ENCODE results near the gene CHEK1.

Gene CHEK1

DNA sequence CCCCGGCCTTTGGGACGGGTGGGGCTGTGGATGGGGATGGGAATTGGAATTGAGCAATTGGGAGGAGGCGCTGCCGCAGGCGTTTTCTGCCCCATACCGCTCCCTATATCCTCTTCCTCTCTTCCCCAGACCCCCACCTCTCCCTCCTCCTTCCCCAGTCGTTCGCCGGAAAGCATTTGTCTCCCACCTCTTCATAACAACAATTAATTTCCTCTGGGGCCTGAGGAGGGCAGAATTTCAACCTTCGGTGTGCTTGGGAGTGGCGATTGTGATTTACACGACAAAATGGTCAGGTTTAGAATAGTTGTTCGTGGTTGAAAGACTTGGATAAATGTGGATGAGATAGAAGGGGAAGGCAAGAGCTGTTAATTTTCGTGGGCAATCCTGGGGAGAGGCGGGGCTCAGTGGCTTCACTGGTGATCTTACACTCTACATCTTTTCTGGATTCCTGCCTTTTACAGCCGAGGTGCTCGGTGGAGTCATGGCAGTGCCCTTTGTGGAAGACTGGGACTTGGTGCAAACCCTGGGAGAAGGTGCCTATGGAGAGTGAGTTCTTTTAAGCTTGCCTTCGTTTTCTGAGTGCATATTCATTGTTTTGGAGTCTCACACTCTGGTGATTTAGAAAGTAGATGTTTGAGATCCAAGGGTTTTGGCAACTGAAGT is 1.5 kb downstream of the CHEK1 start:
- DNase-seq (ENCODE audit: low read depth in 2 of 2) = peak in 1 of 2 donors; percentile 25

DNA sequence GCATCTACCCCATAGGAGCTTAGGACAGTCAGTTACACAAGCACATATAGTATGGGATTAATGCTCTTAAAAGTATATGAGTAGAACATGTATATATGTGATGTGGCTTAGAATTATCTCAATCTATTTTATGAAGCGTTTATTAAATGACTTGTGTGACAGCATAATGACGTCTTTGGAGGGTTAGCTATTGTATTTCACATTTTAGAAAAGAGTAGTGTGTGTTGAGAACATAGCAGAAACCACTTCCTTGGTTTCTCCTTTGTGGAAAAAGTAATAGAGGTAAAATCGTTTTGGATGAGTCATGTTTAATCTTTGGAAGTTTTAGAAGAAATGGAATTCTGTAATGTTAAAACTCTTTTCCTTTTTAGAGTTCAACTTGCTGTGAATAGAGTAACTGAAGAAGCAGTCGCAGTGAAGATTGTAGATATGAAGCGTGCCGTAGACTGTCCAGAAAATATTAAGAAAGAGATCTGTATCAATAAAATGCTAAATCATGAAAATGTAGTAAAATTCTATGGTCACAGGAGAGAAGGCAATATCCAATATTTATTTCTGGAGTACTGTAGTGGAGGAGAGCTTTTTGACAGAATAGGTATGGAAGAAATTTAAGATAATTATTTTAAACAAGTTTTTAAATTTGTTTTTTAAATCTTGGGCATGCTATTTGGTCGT is 2.4 kb downstream of the CHEK1 start:
- DNase-seq (ENCODE audit: low read depth in 2 of 2) = no peak

DNA sequence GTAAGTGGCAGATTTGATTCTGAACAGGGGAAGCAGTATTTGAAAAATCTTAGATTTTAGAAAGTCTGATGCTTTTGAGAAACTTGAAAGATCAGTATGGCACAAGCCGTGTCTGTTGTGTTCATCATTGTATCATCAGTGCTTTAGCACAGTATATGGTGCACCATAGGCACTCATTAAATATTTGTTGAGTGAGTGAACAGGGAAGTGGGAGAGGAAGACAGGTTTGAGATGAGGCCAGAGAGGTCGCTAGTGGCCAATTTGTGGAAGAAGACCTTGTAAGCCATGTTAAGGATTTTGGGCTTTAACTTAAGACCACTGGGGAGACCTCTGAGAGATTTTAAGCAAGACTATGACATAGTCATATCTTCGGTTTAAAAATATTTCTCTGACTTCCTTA is 12.9 kb downstream of the CHEK1 start:
- DNase-seq (ENCODE audit: low read depth in 2 of 2) = no peak

- DNase-seq (ENCODE audit: low read depth in 2 of 2) = no peak
Measured at GRCh38 chr11:125638315-125638714, 13.4 kb downstream of the CHEK1 start.

- DNase-seq (ENCODE audit: low read depth in 2 of 2) = no peak
Measured at GRCh38 chr11:125645871-125646270, 20.9 kb downstream of the CHEK1 start.

- no peak for DNase-seq (ENCODE audit: low read depth in 2 of 2)
Measured at GRCh38 chr11:125649465-125650166, 24.7 kb downstream of the CHEK1 start.

DNA sequence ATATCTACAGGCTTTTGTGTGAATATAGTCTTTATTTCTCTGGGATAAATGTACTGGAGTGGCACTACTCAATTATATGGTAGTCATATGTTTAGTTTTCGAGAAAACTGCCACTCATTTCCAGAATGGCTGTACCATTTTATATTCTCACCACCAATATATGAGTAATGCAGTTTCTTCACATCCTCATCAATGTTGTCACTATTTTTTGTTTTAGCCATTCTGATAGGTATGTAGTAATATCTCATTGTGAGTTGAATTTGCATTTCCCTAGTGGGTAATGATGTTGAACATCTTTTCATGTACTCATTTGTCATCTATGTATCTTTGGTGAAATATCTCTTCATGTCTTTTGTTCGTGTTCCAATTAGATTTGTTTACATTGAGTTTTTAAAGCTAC is 37.7 kb downstream of the CHEK1 start:
- DNase-seq (ENCODE audit: low read depth in 2 of 2) = no peak

DNA sequence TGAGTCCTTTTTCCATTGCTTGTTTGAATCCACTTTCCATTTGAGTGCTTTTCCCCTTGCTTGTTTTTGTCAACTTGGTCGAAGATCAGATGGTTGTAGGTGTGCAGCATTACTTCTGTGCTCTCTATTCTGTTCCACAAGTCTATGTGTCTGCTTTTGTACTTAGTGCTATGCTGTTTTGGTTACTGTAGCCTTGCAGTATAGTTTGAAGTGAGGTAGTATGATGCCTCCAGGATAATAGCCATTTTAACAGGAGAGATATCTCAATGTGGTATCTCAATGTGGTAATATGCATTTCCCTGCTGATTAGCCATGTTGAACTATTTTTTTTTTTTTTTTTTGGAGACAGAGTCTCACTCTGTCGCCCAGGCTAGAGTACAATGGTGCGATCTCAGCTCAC is 38.9 kb downstream of the CHEK1 start:
- no peak for DNase-seq (ENCODE audit: low read depth in 2 of 2)

GRCh38 chr11:125667151-125667550 is 42.2 kb downstream of the CHEK1 start:
- no peak for DNase-seq (ENCODE audit: low read depth in 2 of 2)

GRCh38 chr11:125670172-125670571 is 45.2 kb downstream of the CHEK1 start:
- DNase-seq (ENCODE audit: low read depth in 2 of 2) = no peak

GRCh38 chr11:125671561-125671960 is 46.6 kb downstream of the CHEK1 start:
- DNase-seq (ENCODE audit: low read depth in 2 of 2) = no peak

GRCh38 chr11:125674210-125674609 is 49.2 kb downstream of the CHEK1 start:
- DNase-seq (ENCODE audit: low read depth in 2 of 2) = no peak

- DNase-seq (ENCODE audit: low read depth in 2 of 2) = no peak
Measured at GRCh38 chr11:125675196-125675595, 50.2 kb downstream of the CHEK1 start.

GRCh38 chr11:125679397-125679796 is 54.4 kb downstream of the CHEK1 start:
- no peak for DNase-seq (ENCODE audit: low read depth in 2 of 2)

GRCh38 chr11:125679837-125680236 is 54.9 kb downstream of the CHEK1 start:
- no peak for DNase-seq (ENCODE audit: low read depth in 2 of 2)

GRCh38 chr11:125680747-125681146 is 55.8 kb downstream of the CHEK1 start, which contains the start of gene ACRV1:
Gene ACRV1, minus strand, starts transcription at chr11:125680847. Its CDS starts 67 bp downstream, at chr11:125680780.
- no peak for DNase-seq (ENCODE audit: low read depth in 2 of 2)

GRCh38 chr11:125685228-125685627 is 60.3 kb downstream of the CHEK1 start:
- DNase-seq (ENCODE audit: low read depth in 2 of 2) = no peak

DNA sequence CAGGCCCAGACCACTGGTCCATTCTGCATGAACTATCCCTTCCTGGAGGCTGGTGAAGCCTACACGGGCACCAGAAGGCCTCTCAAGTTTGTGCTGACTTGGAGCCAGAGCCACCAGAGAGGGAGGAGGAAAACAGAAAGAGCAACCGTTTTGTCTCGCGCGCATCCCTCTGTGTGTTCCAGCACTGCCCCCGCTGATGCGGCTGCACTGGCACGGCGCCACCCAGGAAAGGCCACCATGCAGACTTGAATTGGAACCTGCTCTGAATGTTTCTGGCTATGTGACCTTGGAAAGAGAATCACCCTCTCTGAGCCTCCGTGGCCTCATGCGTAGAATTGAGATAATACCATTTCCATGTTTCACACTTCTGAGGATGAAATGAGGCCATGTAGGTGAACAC is 63.1 kb downstream of the CHEK1 start:
- no peak for DNase-seq (ENCODE audit: low read depth in 2 of 2)

DNA sequence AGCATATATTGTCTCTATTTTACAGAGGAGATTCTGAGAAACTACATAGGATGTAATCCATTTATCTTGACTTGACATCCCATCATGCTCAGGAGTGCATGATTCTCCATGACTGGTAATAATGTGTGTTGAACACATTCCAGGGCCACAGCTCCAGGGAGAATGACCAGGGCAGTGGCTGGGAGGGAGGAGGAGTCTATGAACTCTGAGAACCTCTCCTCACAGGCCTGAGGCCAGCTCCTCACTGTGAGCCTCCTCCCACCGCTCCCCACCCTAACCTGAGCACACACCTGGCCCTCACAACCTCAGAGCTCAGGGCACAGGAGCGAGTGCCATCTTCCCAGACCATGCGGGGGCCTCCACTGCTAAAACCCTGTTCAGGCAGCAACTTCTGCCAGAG is 63.7 kb downstream of the CHEK1 start:
- no peak for DNase-seq (ENCODE audit: low read depth in 2 of 2)

DNA sequence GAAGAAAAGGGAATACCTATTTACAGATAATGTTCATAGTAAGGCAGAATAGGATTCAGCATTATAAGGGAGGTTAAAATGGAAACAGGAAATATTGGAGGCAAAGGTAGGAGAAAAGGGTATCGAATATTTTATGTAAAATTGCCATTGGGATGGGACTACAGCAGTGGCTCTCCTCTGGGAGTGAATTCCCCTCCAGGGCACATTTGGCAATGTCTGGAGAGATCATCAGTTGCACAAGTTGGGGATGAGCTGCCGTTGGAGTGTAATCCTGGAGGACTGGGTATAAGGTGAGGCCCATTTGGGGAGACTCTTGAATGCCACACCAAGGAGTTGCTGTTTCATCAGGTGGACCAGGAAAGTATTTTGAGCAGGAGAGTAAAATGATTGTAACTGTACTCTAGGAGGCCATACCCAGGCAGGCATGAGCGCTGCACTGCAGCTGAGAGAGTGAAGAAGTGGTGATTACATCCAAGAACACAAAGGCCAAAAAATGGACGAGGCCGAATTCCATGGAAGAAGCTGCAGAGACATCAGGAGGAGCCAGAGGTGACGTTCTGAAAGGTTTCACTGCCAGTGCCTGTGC is 64.4 kb downstream of the CHEK1 start:
- DNase-seq (ENCODE audit: low read depth in 2 of 2) = no peak

DNA sequence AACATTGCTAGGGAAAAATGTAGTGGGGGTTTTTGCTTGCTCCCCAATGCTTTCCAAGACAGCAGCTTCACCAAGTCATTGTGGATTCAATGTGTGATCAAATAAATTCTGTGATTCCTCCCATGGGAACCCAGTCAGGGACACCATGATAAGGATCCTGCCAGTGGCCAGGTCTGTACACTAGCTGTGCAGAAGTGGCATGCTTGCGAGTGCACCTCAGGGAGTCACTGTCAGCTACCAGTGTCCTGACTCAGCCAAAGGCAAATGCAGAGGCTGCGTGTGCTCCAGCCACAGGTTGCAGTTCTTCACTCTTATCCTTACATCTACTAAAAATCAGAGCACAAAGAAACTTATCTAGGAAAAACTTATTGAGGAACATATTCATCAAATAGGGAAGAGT is 65.0 kb downstream of the CHEK1 start:
- no peak for DNase-seq (ENCODE audit: low read depth in 2 of 2)

DNA sequence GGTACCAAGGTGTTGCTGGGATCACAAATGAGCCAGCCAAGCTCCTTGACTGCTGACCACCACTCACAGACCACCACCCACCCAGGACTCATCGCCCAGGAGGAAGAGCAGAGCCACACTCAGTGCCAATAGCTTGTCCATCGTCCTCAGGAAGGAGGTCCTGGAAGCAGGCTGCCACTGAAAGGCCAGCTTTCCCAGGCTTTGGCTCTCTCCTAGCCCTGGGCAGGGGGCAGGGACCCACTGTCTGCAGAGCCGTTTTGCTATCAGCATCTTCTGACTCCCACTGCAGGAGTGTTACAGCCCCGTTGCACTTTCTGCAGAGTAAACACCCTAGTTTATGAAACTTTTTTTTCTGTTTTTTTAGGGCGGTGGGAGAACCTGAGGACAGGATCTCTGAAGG is 67.9 kb downstream of the CHEK1 start:
- DNase-seq (ENCODE audit: low read depth in 2 of 2) = no peak

- no peak for DNase-seq (ENCODE audit: low read depth in 2 of 2)
Measured at GRCh38 chr11:125694951-125695350, 70.0 kb downstream of the CHEK1 start.
